HL-60 (cell line): ENCODE measurements around the gene PRSS48.

ENCODE experiments used
- GABPA ChIP-seq: IDR thresholded peaks from 2 replicates; pipeline ENCODE4 v1.6.1; 2012; ENCODE audit warnings: low read depth
- POLR2AphosphoS5 ChIP-seq: IDR thresholded peaks from 2 replicates; pipeline ENCODE4 v1.6.1; 2012; ENCODE audit warnings: low read depth
- REST ChIP-seq: IDR thresholded peaks from 2 replicates; pipeline ENCODE4 v1.6.1; 2012; ENCODE audit warnings: low read depth; ENCODE audit not compliant: insufficient replicate concordance
- SPI1 ChIP-seq: IDR thresholded peaks from 2 replicates; pipeline ENCODE4 v1.6.1; 2012; ENCODE audit warnings: low read depth, mild to moderate bottlenecking, borderline replicate concordance
- TF ChIP-seq, protein P1 (sequence below): IDR thresholded peaks from one replicate; pipeline ENCODE4 v1.5.1; 2011; ENCODE audit warnings: low read length, control low read depth, inconsistent platforms; ENCODE audit not compliant: insufficient read depth

DNA sequence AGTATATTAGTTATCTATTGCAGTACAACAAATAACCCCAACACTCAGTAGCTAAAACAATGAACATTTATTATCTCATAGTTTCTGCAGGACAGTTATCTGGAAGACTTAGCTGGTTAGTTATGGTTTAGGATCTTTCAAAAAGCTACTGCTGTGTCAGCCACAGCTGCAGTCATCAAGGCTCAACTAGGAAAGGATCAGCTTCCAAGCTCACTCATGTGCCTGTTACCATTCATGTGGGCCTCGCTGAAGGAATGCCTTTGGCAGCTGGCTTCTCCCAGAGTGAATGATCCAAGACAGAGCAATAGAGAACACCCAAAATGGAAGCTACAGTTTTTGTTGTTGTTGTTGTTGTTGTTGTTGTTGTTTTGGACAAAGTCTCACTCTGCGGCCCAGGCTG, 13.5 kb upstream of the PRSS48 start:
- TF ChIP-seq, protein P1, sequence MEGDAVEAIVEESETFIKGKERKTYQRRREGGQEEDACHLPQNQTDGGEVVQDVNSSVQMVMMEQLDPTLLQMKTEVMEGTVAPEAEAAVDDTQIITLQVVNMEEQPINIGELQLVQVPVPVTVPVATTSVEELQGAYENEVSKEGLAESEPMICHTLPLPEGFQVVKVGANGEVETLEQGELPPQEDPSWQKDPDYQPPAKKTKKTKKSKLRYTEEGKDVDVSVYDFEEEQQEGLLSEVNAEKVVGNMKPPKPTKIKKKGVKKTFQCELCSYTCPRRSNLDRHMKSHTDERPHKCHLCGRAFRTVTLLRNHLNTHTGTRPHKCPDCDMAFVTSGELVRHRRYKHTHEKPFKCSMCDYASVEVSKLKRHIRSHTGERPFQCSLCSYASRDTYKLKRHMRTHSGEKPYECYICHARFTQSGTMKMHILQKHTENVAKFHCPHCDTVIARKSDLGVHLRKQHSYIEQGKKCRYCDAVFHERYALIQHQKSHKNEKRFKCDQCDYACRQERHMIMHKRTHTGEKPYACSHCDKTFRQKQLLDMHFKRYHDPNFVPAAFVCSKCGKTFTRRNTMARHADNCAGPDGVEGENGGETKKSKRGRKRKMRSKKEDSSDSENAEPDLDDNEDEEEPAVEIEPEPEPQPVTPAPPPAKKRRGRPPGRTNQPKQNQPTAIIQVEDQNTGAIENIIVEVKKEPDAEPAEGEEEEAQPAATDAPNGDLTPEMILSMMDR, result no peak
- TF ChIP-seq SPI1 (no peak), POLR2AphosphoS5 (no peak), REST (no peak), GABPA (no peak)
